Hepatocyte (in vitro differentiated cells): ENCODE measurements around the gene CNTNAP2.

Experiments
- EZH2 ChIP-seq: fragments of 200-600 bp; sonication (generic); IDR thresholded peaks from 2 replicates; pipeline ENCODE4 v1.6.1; 2016; ENCODE audit warnings: antibody characterized with exemption, mild to moderate bottlenecking, borderline replicate concordance
- TF ChIP-seq, protein P1 (sequence below): fragments of 200-600 bp; sonication (generic); IDR thresholded peaks from 2 replicates; pipeline ENCODE4 v1.5.1; 2016; ENCODE audit warnings: antibody characterized with exemption, mild to moderate bottlenecking; ENCODE audit not compliant: poor library complexity

DNA sequence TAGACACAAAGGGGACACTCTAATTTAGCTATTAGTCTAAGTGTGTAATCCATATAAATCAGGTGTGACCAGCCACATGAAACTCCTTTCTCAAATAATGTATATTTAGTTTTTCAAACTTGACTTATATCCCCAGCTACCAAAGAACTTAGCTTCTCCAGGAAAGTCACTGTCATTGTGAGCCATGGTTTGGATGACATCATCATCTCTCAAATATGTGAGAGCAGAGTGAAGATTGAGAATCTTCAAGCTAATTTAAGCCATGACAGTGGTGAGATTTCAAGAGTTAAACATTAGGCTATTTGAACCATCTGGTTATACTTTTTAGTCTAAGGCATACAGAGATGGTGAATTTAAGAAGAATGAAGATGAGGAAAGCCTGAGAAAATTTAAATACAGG is 1165.6 kb downstream of the CNTNAP2 start:
- TF ChIP-seq, protein P1, sequence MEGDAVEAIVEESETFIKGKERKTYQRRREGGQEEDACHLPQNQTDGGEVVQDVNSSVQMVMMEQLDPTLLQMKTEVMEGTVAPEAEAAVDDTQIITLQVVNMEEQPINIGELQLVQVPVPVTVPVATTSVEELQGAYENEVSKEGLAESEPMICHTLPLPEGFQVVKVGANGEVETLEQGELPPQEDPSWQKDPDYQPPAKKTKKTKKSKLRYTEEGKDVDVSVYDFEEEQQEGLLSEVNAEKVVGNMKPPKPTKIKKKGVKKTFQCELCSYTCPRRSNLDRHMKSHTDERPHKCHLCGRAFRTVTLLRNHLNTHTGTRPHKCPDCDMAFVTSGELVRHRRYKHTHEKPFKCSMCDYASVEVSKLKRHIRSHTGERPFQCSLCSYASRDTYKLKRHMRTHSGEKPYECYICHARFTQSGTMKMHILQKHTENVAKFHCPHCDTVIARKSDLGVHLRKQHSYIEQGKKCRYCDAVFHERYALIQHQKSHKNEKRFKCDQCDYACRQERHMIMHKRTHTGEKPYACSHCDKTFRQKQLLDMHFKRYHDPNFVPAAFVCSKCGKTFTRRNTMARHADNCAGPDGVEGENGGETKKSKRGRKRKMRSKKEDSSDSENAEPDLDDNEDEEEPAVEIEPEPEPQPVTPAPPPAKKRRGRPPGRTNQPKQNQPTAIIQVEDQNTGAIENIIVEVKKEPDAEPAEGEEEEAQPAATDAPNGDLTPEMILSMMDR = no peak
- no peak for TF ChIP-seq EZH2
